ENCODE data around the gene SLITRK2.

Gene SLITRK2

GRCh38 chrX:145817331-145818185 is at the start of gene SLITRK2:
Gene SLITRK2, plus strand, starts transcription at chrX:145817829. Its CDS starts 4,597 bp downstream, at chrX:145822426.
- no peak within 1 kb of the TSS for H3K4me3 ChIP-seq (replicated peaks; ENCODE audit: low read depth, low read length)
- no peak for DNase-seq (ENCODE audit: extremely low read depth, low read depth)
- TF ChIP-seq CTCF (IDR thresholded peaks at IDR 0.05; ENCODE audit: low read depth, low read length, missing control alignments) = no peak

DNA sequence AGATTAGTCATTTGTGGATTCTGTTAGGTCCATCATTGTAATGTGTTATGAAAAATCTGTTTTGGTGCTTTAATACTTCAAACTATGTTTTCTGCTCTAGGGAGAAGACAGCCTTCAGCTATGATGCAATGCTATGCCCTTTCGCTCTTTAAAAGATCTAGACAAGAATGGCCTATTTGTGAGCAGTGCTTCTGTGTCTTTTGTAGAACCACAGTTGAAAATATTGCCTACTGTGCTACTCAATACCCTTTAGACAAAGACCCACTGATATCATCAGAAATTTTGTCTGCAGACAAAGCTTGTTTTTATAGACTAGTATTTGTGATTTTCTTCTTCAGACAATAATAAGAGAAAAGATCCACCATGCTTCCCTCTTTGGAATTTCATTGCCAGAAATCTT is 44.6 kb upstream of the SLITRK2 start:
- TF ChIP-seq CTCF (IDR thresholded peaks at IDR 0.05; ENCODE audit: low read depth, low read length, missing control alignments) = no peak
- no peak overlapping the region for H3K4me3 ChIP-seq (replicated peaks; ENCODE audit: low read depth, low read length)
- DNase-seq (ENCODE audit: extremely low read depth, low read depth) = no peak

DNA sequence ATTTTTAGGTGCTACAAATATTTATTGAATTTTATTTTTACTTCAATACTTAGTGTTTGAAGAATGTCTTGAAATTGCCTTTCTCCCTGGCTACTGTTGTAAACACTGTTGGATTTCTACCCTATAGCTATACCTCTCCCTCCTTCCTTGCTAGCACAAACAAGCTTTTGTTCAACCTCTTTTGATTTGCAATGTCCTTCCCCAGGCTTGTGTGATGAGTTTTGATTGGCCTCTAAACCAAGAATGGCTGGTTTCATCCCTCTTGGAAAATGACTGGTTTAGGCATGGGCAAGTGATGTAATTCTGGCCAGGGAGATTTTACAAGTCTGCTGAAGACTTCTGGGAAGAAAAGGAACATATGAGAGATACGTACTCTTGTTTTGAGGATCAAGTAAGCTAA is 25.3 kb upstream of the SLITRK2 start:
- no peak for DNase-seq (ENCODE audit: extremely low read depth, low read depth)
- no peak for TF ChIP-seq CTCF (IDR thresholded peaks at IDR 0.05; ENCODE audit: low read depth, low read length, missing control alignments)
- H3K4me3 ChIP-seq (replicated peaks; ENCODE audit: low read depth, low read length) = no peak overlapping the region

DNA sequence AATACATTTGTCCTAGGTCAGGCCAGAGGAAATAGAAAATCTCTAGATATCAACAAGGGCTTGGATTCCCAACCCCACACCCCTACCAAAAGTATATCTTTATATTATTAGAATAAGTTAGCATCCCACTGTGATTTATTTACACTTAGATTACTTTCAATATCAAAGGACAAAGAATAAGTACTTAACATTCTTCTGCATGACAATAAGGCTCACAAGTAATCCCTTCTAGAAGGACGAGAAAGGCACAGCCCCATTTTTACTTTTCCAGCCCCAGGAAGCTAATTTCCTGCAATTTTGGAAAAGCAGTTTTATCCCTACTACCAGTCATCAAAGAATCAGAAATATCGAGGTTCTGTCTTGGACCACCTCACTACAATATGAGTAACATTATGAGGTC is 14.1 kb upstream of the SLITRK2 start:
- H3K4me3 ChIP-seq (replicated peaks; ENCODE audit: low read depth, low read length) = no peak overlapping the region
- DNase-seq (ENCODE audit: extremely low read depth, low read depth) = no peak
- TF ChIP-seq CTCF (IDR thresholded peaks at IDR 0.05; ENCODE audit: low read depth, low read length, missing control alignments) = no peak

- H3K4me3 ChIP-seq (replicated peaks; ENCODE audit: low read depth, low read length) = no peak overlapping the region
- no peak for TF ChIP-seq CTCF (IDR thresholded peaks at IDR 0.05; ENCODE audit: low read depth, low read length, missing control alignments)
- DNase-seq (ENCODE audit: extremely low read depth, low read depth) = no peak
These were observed 4.5 kb upstream of the SLITRK2 start for GRCh38 chrX:145813081-145813480.

DNA sequence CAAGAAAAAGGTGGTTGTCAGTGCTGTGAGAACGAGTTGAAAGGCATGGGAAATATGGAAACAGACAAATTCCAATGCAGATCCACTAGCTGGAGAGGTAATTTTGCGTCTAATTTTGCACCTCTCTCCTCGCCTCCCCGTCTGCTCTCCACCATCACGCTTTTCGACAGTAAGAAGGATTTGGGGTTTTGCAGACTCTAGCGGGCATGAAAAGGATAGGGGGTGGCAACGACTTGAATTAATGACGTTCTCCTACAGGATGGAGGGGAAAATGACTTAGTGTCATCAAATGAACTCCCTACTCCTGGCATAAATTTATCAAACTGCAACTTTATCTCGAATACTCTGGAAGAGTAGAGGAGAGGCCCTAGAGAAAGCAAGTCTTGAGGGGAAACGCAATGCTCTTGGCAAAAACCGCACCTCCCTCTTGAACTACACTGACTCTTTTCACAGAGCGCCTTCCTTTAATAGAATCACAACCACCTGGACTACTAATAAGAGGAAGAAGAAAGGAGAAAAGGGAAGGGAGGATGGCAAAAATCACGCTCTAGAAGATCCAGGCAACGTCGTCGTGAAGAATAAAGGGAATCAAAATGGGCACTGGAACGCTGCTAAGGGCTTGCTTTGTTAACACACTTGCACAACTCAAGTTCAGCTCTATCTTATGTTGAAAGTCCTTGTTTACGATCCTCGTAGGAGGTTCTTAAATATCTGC is 871 bp upstream of the SLITRK2 start:
- no peak for DNase-seq (ENCODE audit: extremely low read depth, low read depth)
- no peak for TF ChIP-seq CTCF (IDR thresholded peaks at IDR 0.05; ENCODE audit: low read depth, low read length, missing control alignments)
- no peak overlapping the region for H3K4me3 ChIP-seq (replicated peaks; ENCODE audit: low read depth, low read length)
